CD4-positive, alpha-beta T cell (primary cell): ENCODE measurements around the gene STAB1. TPM values are rescaled to one million over a fixed set of nuclear protein-coding genes. Genes with fewer than 3 reads are reported as not detected.

Experiments used
- ATAC-seq: fragments of 200-7000 bp; cut with Tn5 transposase; one replicate; pipeline ENCODE4 v1.10.0; 2022; ENCODE audit warnings: mild to moderate bottlenecking; ENCODE audit not compliant: poor library complexity
- CTCF ChIA-PET: fragments of 350-600 bp; sonication (Branson Sonifier 250); formaldehyde crosslinking; loops from one replicate; lab custom pipeline; 2021; ENCODE audit warnings: antibody characterized with exemption, inconsistent platforms; lab: Charles Lee
- POLR2A ChIA-PET: fragments of 350-600 bp; sonication (Branson Sonifier 250); formaldehyde crosslinking; loops from one replicate; lab custom pipeline; 2021; ENCODE audit warnings: antibody characterized with exemption, inconsistent platforms; lab: Charles Lee
- DNase-seq, 14 experiments: peaks; one replicate each; pipeline ENCODE4 v3.0.0-alpha.2; 2013 to 2020; ENCODE audit warnings: mixed read lengths in 2 of 14
- H3K27ac ChIP-seq, 2 donors: one replicate each; pipeline versions ENCODE4 v1.5.1 to v1.7.0; 2013; ENCODE audit warnings: low read length in 2 of 2, low read depth in 1 of 2, mild to moderate bottlenecking in 1 of 2
- H3K27me3 ChIP-seq, 2 experiments: 1 replicate in 1 of 2; 2 replicates in 1 of 2; pipeline versions ENCODE4 v1.6.1 to v1.7.0; 2013; ENCODE audit warnings: low read length in 2 of 2, control low read depth in 1 of 2, mild to moderate bottlenecking in 1 of 2, moderate library complexity in 1 of 2; ENCODE audit not compliant: insufficient read depth in 2 of 2, control insufficient read depth in 1 of 2
- H3K36me3 ChIP-seq: one replicate; pipeline ENCODE4 v1.6.1; 2013; ENCODE audit warnings: low read length, control low read depth; ENCODE audit not compliant: insufficient read depth
- H3K4me1 ChIP-seq: one replicate; pipeline ENCODE4 v1.6.1; 2013; ENCODE audit warnings: low read length, control low read depth; ENCODE audit not compliant: insufficient read depth
- H3K4me3 ChIP-seq: one replicate; pipeline ENCODE4 v1.5.1; 2013; ENCODE audit warnings: mild to moderate bottlenecking, low read length, moderate library complexity
- H3K9me3 ChIP-seq, 2 experiments: 1 replicate in 1 of 2; 2 replicates in 1 of 2; pipeline versions ENCODE4 v1.6.1 to v1.7.0; 2013; ENCODE audit warnings: low read length in 2 of 2, mild to moderate bottlenecking in 2 of 2, control low read depth in 1 of 2, moderate library complexity in 1 of 2; ENCODE audit not compliant: control insufficient read depth in 1 of 2, insufficient read depth in 1 of 2
- H3K27ac Mint-ChIP-seq: one replicate; pipeline ENCODE4 v1.8.0; 2020; ENCODE audit warnings: mixed read lengths
- H3K27me3 Mint-ChIP-seq: one replicate; pipeline ENCODE4 v1.8.0; 2021; ENCODE audit warnings: mixed read lengths
- H3K36me3 Mint-ChIP-seq: one replicate; pipeline ENCODE4 v1.8.0; 2021; ENCODE audit warnings: low read depth, mixed read lengths
- H3K4me1 Mint-ChIP-seq: one replicate; pipeline ENCODE4 v1.8.0; 2021; ENCODE audit warnings: low read depth, mixed read lengths
- H3K4me3 Mint-ChIP-seq: one replicate; pipeline ENCODE4 v1.8.0; 2020; ENCODE audit warnings: mild to moderate bottlenecking, mixed read lengths
- H3K9me3 Mint-ChIP-seq: one replicate; pipeline ENCODE4 v1.8.0; 2020; ENCODE audit warnings: mixed read lengths
- intact Hi-C, 2 experiments: fragments of 100-400 bp; cut with DNase I in 1 of 2; cut with micrococcal nuclease in 1 of 2; formaldehyde crosslinking; loops; one replicate each; pipeline versions ENCODE4 v1.15.1 to v1.9.0; 2023 to 2025; cut with DNase I, micrococcal nuclease
- total RNA-seq, 174 experiments: library from RNA in 2 of 174; stranded (reverse) in 2 of 174; gene quantifications; one replicate each; pipeline ENCODE4 v1.2.3 and lab custom pipeline; 2021 to 2026
- TF ChIP-seq, protein P1 (sequence below): fragments of 200-600 bp; IDR thresholded peaks from one replicate; pipeline ENCODE4 v1.8.0; 2022; ENCODE audit warnings: antibody characterized with exemption, mild to moderate bottlenecking

Gene STAB1
- total RNA-seq, 2 experiments from 2014 or later = 1.5 to 2.5 TPM

DNA sequence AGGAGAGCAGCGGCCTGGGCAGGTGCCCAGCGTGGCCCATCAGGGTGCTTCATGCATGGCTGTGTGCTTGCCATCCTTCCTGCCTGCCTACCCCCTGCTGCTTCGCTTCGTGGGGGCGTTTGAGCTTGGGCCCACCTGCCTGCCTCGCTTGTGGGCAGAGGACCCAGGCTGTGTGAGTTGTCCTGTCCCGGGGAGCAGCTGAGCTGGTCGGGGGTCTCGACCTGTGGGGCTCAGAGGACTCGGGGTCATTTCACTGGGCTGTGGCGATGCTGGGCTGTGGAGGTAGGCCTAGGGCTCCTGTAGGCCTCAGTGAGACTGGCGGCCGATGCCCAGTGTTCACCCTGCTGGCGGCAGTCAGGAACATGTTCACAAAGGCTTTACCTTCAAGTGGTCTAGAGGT is 12.1 kb upstream of the STAB1 start:
- ChIA-PET POLR2A (no interaction called here), CTCF (no interaction called here)
- Histone ChIP-seq H3K4me1 (no peaks in the 10 kb centered on the region), H3K27ac (no peak overlapping the region), H3K36me3 (peaks cover 61% of the 10 kb centered on the region), H3K9me3 (no peaks in the 10 kb centered on the region), H3K27me3 (no peaks in the 10 kb centered on the region), H3K4me3 (no peak overlapping the region)
- DNase-seq (no peak), ATAC-seq (no peak)
- H3K4me1 Mint-ChIP-seq = no peaks in the 10 kb centered on the region
- H3K27me3 Mint-ChIP-seq = no peaks in the 10 kb centered on the region
- intact Hi-C loops = no loop called here
- no peak overlapping the region for H3K4me3 Mint-ChIP-seq
- TF ChIP-seq, protein P1, sequence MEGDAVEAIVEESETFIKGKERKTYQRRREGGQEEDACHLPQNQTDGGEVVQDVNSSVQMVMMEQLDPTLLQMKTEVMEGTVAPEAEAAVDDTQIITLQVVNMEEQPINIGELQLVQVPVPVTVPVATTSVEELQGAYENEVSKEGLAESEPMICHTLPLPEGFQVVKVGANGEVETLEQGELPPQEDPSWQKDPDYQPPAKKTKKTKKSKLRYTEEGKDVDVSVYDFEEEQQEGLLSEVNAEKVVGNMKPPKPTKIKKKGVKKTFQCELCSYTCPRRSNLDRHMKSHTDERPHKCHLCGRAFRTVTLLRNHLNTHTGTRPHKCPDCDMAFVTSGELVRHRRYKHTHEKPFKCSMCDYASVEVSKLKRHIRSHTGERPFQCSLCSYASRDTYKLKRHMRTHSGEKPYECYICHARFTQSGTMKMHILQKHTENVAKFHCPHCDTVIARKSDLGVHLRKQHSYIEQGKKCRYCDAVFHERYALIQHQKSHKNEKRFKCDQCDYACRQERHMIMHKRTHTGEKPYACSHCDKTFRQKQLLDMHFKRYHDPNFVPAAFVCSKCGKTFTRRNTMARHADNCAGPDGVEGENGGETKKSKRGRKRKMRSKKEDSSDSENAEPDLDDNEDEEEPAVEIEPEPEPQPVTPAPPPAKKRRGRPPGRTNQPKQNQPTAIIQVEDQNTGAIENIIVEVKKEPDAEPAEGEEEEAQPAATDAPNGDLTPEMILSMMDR = no peak
- H3K9me3 Mint-ChIP-seq = no peaks in the 10 kb centered on the region
- no peak overlapping the region for H3K27ac Mint-ChIP-seq
- peaks cover 92% of the 10 kb centered on the region for H3K36me3 Mint-ChIP-seq

DNA sequence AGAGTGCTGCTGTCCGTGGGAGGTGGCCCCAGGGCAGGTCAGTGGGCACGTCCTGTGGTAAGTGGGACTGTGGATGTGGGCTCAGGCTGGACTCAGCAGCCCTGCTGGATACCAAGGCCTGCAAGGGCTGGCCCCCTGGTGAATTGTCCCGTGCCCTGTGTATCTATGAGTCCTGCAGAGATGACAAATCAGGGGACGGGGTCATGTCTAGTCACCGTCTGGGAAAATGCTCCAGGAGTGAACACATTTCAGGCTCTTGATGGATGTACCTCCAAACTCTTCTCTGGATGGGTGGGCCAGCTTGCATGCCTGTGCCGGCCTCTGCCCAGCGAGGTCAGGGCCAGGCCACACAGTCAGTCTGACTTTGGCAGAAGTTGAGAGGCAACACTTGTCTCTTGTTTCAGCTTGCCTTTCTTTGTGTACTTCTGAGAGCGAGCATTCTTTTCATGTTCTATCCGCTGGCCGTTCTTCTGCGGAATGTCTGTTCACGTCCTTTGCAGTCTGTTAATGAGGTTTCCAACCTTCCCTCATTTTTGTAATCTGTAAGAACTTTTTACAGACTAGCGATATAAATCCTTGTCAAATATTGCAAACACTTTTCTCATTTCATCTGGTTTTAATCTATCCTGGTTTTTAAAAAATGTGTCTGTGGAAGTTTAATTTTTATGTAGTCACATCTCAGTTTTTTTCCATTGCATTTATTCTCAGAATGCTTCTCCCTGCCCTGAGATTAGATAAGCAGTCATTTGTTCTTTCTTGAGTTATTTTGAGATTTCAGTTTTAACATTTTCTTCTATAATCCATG is 11.4 kb upstream of the STAB1 start:
- Mint-ChIP-seq H3K27me3 (no peaks in the 10 kb centered on the region), H3K4me3 (no peak overlapping the region), H3K27ac (no peak overlapping the region), H3K36me3 (peaks cover 90% of the 10 kb centered on the region), H3K4me1 (no peaks in the 10 kb centered on the region), H3K9me3 (no peaks in the 10 kb centered on the region)
- no peaks in the 10 kb centered on the region for H3K9me3 ChIP-seq
- TF ChIP-seq, protein P1 = no peak
- CTCF ChIA-PET = no interaction called here
- no peak overlapping the region for H3K27ac ChIP-seq
- no peaks in the 10 kb centered on the region for H3K27me3 ChIP-seq
- POLR2A ChIA-PET = no interaction called here
- ATAC-seq = no peak
- DNase-seq = no peak
- H3K36me3 ChIP-seq = peaks cover 57% of the 10 kb centered on the region
- H3K4me1 ChIP-seq = no peaks in the 10 kb centered on the region
- H3K4me3 ChIP-seq = no peak overlapping the region
- intact Hi-C loops = no loop called here

- POLR2A ChIA-PET = no interaction called here
- Mint-ChIP-seq H3K4me1 (no peaks in the 10 kb centered on the region), H3K27me3 (no peaks in the 10 kb centered on the region), H3K36me3 (peaks cover 89% of the 10 kb centered on the region), H3K9me3 (no peaks in the 10 kb centered on the region), H3K27ac (no peak overlapping the region), H3K4me3 (no peak overlapping the region)
- Histone ChIP-seq H3K27ac (no peak overlapping the region), H3K36me3 (peaks cover 56% of the 10 kb centered on the region), H3K4me1 (no peaks in the 10 kb centered on the region), H3K9me3 (no peaks in the 10 kb centered on the region), H3K4me3 (no peak overlapping the region), H3K27me3 (no peaks in the 10 kb centered on the region)
- ATAC-seq (no peak), DNase-seq (no peak)
- TF ChIP-seq, protein P1 = no peak
- intact Hi-C loops = no loop called here
- CTCF ChIA-PET = no interaction called here
These were observed 10.3 kb upstream of the STAB1 start for GRCh38 chr3:52484680-52485461.
